ENCODE measurements around the gene NUAK1.
A peak's percentile ranks its signal among the peaks of the same experiment; 100 is the strongest.

The NUAK1 gene

DNA sequence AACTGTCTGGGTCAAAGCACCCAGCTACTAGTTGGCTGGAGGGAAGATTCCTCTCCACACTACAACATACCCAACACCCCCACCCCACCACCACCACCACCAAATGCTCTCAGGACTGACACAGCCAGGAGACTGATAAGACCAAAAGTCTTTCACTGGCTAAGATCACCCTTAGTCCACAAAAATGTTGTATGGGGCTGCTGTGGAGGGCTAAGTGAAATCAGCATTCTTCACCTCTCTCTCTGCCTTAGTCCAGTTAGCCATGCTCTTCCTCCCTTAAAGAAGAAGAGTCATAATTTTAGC lies 106.2 kb downstream of the NUAK1 start:
- Histone ChIP-seq H4K20me1 (ENCODE audit: insufficient read depth, low read length) (no peaks in the 10 kb centered on the region), H2AFZ (ENCODE audit: low read depth, low read length) (no peak overlapping the region), H3K4me1 (ENCODE audit: low read length) (peaks cover 22% of the 10 kb centered on the region), H3K27ac (ENCODE audit: low read length) (no peak overlapping the region), H3K9me3 (ENCODE audit: insufficient read depth, low read length) (no peaks in the 10 kb centered on the region), H3K36me3 (replicated peaks; ENCODE audit: low read depth, low read length) (no peaks in the 10 kb centered on the region), H3K79me2 (ENCODE audit: low read length) (no peaks in the 10 kb centered on the region), H3K4me3 (ENCODE audit: low read length) (no peak overlapping the region), H3K27me3 (ENCODE audit: low read depth, low read length) (no peaks in the 10 kb centered on the region), H3K4me2 (ENCODE audit: low read length) (no peak overlapping the region), H3K9ac (ENCODE audit: low read length) (no peak overlapping the region)
- TF ChIP-seq CTCF (IDR thresholded peaks at IDR 0.05; ENCODE audit: low read depth, low read length) (no peak), EZH2phosphoT487 (IDR thresholded peaks at IDR 0.05; ENCODE audit: low read depth) (no peak)

DNA sequence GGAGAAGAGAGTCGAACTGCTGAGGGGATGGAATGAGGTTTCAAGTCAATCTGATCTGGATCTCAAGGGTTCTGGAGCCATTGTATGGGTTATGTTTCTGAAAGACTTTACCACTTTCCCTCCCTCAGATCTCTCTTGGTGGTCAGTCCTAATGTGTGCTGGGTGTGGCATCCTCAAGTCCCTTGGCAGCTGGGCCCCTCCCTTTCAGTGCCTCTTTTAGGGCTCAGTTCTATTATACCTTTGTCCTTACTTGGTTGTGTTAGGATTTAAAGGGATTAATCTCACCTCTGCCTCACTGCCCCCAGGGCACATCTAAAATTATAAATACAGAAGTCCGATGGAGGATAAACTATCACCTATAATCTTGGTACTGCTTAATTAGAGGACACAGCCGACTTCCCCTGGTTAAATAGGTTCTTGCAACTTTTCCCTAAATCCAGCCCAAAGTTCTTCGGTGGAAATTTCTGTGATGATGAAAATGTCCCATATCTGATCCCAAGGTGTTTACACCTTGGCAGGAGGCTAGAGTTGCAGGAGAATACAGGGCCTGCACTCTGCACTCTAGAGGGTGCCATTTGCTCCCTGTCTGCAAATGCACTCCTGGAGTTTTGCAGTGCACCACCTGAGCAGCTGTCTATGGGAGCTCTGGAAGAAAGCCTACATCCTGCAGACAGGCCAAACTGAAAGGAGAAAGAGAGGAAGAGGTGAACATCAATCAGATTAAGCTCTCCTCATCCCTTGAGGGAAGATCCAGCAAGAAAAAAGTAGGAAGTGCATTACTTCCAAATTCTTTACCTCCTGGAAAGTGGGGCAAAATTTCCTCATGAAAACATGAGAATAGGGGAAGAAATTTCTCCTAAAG lies 106.8 kb downstream of the NUAK1 start:
- Histone ChIP-seq H3K9ac (ENCODE audit: low read length) (no peak overlapping the region), H3K9me3 (ENCODE audit: insufficient read depth, low read length) (no peaks in the 10 kb centered on the region), H3K27ac (ENCODE audit: low read length) (no peak overlapping the region), H3K4me3 (ENCODE audit: low read length) (no peak overlapping the region), H3K36me3 (replicated peaks; ENCODE audit: low read depth, low read length) (no peaks in the 10 kb centered on the region), H3K27me3 (ENCODE audit: low read depth, low read length) (no peaks in the 10 kb centered on the region), H3K4me2 (ENCODE audit: low read length) (no peak overlapping the region), H3K79me2 (ENCODE audit: low read length) (no peaks in the 10 kb centered on the region), H3K4me1 (ENCODE audit: low read length) (peaks cover 22% of the 10 kb centered on the region), H2AFZ (ENCODE audit: low read depth, low read length) (no peak overlapping the region), H4K20me1 (ENCODE audit: insufficient read depth, low read length) (no peaks in the 10 kb centered on the region)
- TF ChIP-seq EZH2phosphoT487 (IDR thresholded peaks at IDR 0.05; ENCODE audit: low read depth), result no peak
- peak; percentile 50 for TF ChIP-seq CTCF (IDR thresholded peaks at IDR 0.05; ENCODE audit: low read depth, low read length)

GRCh38 chr12:106030210-106031071 lies 108.3 kb downstream of the NUAK1 start:
- Histone ChIP-seq H3K79me2 (ENCODE audit: low read length) (no peaks in the 10 kb centered on the region), H3K27ac (ENCODE audit: low read length) (peak overlapping the region; percentile 73), H3K4me3 (ENCODE audit: low read length) (peak overlapping the region; percentile 70), H3K27me3 (ENCODE audit: low read depth, low read length) (no peaks in the 10 kb centered on the region), H4K20me1 (ENCODE audit: insufficient read depth, low read length) (no peaks in the 10 kb centered on the region), H2AFZ (ENCODE audit: low read depth, low read length) (peak overlapping the region; percentile 57), H3K9ac (ENCODE audit: low read length) (peak overlapping the region; percentile 44), H3K4me2 (ENCODE audit: low read length) (peak overlapping the region; percentile 88), H3K9me3 (ENCODE audit: insufficient read depth, low read length) (no peaks in the 10 kb centered on the region), H3K36me3 (replicated peaks; ENCODE audit: low read depth, low read length) (no peaks in the 10 kb centered on the region), H3K4me1 (ENCODE audit: low read length) (peaks cover 22% of the 10 kb centered on the region)
- no peak for TF ChIP-seq CTCF (IDR thresholded peaks at IDR 0.05; ENCODE audit: low read depth, low read length)
- TF ChIP-seq EZH2phosphoT487 (IDR thresholded peaks at IDR 0.05; ENCODE audit: low read depth), result no peak

GRCh38 chr12:106029532-106029931 lies 109.2 kb downstream of the NUAK1 start:
- Histone ChIP-seq H3K27me3 (ENCODE audit: low read depth, low read length) (no peaks in the 10 kb centered on the region), H4K20me1 (ENCODE audit: insufficient read depth, low read length) (no peaks in the 10 kb centered on the region), H3K27ac (ENCODE audit: low read length) (peak overlapping the region; percentile 73), H3K4me1 (ENCODE audit: low read length) (peaks cover 29% of the 10 kb centered on the region), H2AFZ (ENCODE audit: low read depth, low read length) (no peak overlapping the region), H3K9ac (ENCODE audit: low read length) (peak overlapping the region; percentile 44; the same call in 1 of the 2 replicates), H3K36me3 (replicated peaks; ENCODE audit: low read depth, low read length) (no peaks in the 10 kb centered on the region), H3K4me3 (ENCODE audit: low read length) (peak overlapping the region; percentile 70; the same call in 1 of the 2 replicates), H3K4me2 (ENCODE audit: low read length) (peak overlapping the region; percentile 88), H3K79me2 (ENCODE audit: low read length) (no peaks in the 10 kb centered on the region), H3K9me3 (ENCODE audit: insufficient read depth, low read length) (no peaks in the 10 kb centered on the region)
- TF ChIP-seq CTCF (IDR thresholded peaks at IDR 0.05; ENCODE audit: low read depth, low read length) (no peak), EZH2phosphoT487 (IDR thresholded peaks at IDR 0.05; ENCODE audit: low read depth) (no peak)

Data from OCI-LY3 (cell line).